Activated CD4-positive, alpha-beta T cell treated with anti-CD3 and anti-CD28 coated beads, Interleukin-10, Interleukin-2, amounts not matched to agents 100 ng/mL and 50 ng/mL, durations not matched to agents 16 hours and 8 hours (primary cell): ENCODE results near the gene OR1L1.

Source experiments
- DNase-seq: peaks from one replicate; pipeline ENCODE4 v3.0.0-alpha.2; 2020

Gene OR1L1, protein sequence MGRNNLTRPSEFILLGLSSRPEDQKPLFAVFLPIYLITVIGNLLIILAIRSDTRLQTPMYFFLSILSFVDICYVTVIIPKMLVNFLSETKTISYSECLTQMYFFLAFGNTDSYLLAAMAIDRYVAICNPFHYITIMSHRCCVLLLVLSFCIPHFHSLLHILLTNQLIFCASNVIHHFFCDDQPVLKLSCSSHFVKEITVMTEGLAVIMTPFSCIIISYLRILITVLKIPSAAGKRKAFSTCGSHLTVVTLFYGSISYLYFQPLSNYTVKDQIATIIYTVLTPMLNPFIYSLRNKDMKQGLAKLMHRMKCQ

GRCh38 chr9:122661416-122661815 lies at the start of gene OR1L1:
Gene OR1L1 (plus strand): TSS chr9:122661716. CDS start chr9:122661716, 0 bp downstream.
- DNase-seq = no peak

GRCh38 chr9:122614362-122614761 lies 47.2 kb upstream of the OR1L1 start, which contains the start of gene OR1Q1:
Gene OR1Q1 (plus strand): TSS chr9:122614738. CDS start chr9:122614738, 0 bp downstream.
- no peak for DNase-seq

GRCh38 chr9:122619996-122620395 lies 41.5 kb upstream of the OR1L1 start:
- no peak for DNase-seq

DNA sequence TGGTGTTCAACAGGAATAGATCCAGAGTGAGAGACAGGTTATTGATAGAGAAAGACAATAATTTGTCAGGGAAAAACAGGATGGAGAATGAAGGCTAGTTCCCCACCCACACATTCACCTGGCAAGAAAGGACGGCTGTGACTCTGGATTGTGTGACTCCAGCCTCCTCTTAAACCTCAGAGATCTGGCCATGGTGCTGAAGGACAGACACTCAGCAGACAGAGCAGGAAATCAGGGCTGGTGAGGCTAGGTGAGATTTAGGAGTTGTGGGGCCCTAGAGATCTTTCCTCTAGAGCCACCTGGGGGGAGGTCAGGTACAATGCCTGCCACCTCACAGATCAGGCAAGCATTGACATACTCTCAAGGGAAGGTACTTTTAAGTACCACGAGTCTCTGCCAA lies 19.3 kb upstream of the OR1L1 start:
- peak; percentile 2 for DNase-seq

GRCh38 chr9:122656378-122656777 lies 5.1 kb upstream of the OR1L1 start:
- no peak for DNase-seq

GRCh38 chr9:122657527-122657926 lies 4.0 kb upstream of the OR1L1 start, which contains the start of gene OR1B1:
Gene OR1B1 (minus strand): TSS chr9:122657627.
- no peak for DNase-seq

GRCh38 chr9:122672481-122672880 lies 11.0 kb downstream of the OR1L1 start:
- no peak for DNase-seq

DNA sequence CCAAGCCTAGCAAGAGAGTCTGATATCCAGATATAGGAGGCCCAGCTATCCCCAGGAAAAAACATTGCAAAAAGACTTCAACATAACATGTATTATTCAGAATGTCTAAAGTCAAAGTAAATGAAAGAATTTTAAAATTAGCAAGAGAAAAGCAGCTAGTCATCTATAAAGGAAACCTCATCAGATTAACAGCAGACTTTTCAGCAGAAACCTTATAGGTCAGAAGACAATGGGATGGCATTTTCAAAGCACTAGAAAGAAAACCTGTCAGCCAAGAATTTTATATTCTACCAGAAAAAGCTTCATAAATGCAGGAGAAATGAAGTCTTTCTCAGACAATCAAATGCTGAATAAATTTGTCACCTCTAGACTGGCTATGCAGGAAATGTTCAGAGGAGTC lies 23.3 kb downstream of the OR1L1 start:
- DNase-seq = no peak

DNA sequence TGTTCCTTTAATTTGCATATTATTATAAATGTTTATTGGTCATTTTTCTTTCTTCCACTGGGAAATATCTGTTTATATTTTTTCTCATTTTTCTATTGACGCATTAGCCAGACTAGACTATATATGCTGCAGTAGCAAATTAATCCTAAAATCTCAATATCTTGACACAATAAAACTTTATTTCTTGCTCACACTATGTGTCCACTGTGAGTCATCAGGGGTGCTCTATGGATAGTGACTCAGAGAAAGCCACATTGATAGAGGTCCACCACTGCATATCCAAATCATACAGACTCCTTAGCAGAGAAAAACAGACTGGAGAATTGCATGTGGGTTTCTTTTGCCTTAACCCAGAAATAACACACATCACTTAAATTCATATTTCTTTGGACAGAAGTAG lies 34.2 kb downstream of the OR1L1 start:
- DNase-seq = no peak
